Hepatocyte (in vitro differentiated cells): ENCODE measurements around the gene RECQL.

Experiments
- CTCF ChIP-seq: fragments of 200-600 bp; sonication (generic); IDR thresholded peaks from 2 replicates; pipeline ENCODE4 v1.5.1; 2016; ENCODE audit warnings: antibody characterized with exemption, mild to moderate bottlenecking; ENCODE audit not compliant: poor library complexity
- EZH2 ChIP-seq: fragments of 200-600 bp; sonication (generic); IDR thresholded peaks from 2 replicates; pipeline ENCODE4 v1.6.1; 2016; ENCODE audit warnings: antibody characterized with exemption, mild to moderate bottlenecking, borderline replicate concordance
- EZH2phosphoT487 ChIP-seq: fragments of 200-600 bp; sonication (generic); IDR thresholded peaks from one replicate; pipeline ENCODE4 v1.6.1; 2018; ENCODE audit warnings: antibody characterized with exemption, mild to moderate bottlenecking, low read depth, moderate library complexity; ENCODE audit not compliant: unreplicated experiment, severe bottlenecking

DNA sequence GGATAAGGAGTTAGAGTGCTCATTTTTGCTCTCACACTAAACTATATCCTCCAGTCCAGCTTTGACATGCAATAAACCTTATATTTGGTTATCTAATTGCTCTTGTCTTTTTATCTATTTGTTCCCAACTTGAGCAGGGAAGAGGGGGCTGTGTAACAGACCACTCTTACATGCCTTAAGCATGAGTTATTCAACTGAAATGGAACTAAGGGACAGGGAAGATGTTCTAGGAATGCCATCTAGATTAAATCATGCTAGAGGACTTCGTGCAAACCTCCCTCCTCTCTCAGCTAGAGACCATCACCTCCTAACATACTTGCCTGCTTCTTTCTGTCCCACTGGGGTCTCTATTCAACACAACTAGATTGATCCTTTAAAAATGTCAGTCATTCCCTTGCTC is 45.3 kb upstream of the RECQL start:
- TF ChIP-seq CTCF (no peak), EZH2phosphoT487 (no peak), EZH2 (no peak)
